RPMI8226 (cell line): Measurements from ENCODE around the gene STRN4.
A peak's percentile ranks its signal among the peaks of the same experiment; 100 is the strongest.
"Not testable (repeated sequence)": the region's sequence is repeated elsewhere in the genome, so short reads cannot be mapped to it uniquely, and the experiment has no call there.

ENCODE experiments used
- DNase-seq: peaks from one replicate; pipeline ENCODE4 v3.0.0-alpha.2; 2015

The STRN4 gene

GRCh38 chr19:46746281-46747057, at the start of gene STRN4:
Gene STRN4, minus strand, starts transcription at chr19:46746450. Its CDS starts 20 bp downstream, at chr19:46746430.
- DNase-seq = peak; percentile 60

GRCh38 chr19:46791944-46792343, 45.7 kb upstream of the STRN4 start:
- DNase-seq = no peak

GRCh38 chr19:46789371-46789770, 43.1 kb upstream of the STRN4 start:
- no peak for DNase-seq

- no peak for DNase-seq
Measured at GRCh38 chr19:46788968-46789338, 42.7 kb upstream of the STRN4 start.

DNA sequence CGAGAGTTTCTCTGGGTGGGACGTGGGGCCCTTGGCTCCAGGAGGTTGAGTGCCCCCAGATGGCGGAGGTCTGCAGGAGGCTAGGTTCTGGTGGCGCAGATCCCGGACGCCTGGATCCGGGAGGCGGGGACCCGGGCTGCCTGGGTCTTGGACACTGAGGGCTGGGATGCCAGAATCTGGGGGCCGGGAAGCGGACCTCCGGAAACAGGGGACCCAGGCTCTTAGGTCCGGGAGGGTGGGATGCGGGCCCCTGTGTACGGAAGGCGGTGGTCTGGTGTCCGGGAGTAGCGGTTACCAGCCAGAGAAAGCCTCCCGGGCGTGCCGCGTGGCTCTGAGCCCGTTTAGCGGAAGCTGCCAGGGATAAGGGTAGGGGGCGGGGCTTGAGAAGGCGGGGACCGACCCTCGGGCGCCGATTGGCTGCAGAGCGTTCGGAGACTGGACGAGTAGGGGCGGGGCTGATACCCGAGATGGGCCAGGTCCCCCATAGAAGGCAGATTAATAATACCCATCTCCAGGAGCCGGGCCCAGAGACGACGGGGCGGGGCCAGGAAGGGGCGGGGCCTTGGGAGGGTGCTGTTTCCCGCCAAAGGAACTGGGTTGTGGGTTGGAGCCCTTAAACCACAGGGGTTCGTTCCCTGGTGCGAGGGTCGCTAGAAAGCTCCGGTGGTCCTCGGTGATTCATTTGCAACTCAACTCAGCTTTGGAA, 42.2 kb upstream of the STRN4 start, which contains the start of gene SLC1A5:
Gene SLC1A5 (minus strand): TSS at position 333 of the 706 bp plus-strand sequence. CDS start 629 bp downstream, outside the sequence.
- peak; percentile 95 for DNase-seq

DNA sequence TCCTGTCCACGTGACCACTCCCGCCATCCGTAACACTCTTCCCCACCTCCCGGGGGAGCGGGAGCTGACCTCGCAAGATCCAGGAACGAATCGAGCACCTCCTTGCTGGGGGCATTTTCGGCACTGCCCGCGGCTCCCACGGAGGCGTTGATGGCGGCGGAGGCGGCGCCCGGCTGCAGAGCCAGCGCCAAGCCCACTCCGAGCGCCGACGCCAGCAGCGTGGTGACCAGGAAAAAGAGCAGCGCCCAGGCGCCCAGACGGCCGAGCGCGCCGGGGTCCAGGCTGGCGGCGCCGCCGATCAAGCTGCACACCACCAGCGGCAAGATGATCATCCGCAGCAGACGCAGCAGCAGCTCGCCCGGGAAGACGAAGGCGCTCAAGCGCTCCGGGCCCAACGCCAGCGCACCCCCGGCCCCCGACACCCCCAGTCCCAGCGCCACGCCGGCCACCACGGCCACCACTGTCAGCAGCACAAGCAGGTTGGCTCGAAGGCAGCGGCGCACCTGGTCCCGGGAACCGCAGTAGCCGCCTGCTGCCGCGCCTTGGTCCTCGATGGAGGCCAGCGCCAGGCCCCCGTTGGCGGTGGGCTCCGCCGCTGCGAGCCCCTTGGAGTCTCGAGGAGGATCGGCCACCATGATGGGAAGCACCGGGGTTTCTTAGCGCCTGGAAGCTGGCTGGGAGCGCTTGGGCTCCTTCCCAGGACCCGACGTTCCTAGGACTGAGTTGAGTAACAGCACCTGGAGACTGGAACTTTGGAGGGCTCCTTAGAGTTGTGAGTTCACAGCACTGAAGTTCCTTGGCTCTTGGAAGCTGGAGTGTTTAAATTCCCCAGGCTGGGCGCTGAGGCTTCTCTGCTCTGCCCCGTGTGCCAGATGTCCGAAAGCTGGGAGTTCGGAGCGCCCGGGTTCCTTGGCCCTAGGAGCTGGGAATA, 41.3 kb upstream of the STRN4 start:
- DNase-seq = peak; percentile 44

- no peak for DNase-seq
Measured at GRCh38 chr19:46787040-46787330, 40.7 kb upstream of the STRN4 start.

DNA sequence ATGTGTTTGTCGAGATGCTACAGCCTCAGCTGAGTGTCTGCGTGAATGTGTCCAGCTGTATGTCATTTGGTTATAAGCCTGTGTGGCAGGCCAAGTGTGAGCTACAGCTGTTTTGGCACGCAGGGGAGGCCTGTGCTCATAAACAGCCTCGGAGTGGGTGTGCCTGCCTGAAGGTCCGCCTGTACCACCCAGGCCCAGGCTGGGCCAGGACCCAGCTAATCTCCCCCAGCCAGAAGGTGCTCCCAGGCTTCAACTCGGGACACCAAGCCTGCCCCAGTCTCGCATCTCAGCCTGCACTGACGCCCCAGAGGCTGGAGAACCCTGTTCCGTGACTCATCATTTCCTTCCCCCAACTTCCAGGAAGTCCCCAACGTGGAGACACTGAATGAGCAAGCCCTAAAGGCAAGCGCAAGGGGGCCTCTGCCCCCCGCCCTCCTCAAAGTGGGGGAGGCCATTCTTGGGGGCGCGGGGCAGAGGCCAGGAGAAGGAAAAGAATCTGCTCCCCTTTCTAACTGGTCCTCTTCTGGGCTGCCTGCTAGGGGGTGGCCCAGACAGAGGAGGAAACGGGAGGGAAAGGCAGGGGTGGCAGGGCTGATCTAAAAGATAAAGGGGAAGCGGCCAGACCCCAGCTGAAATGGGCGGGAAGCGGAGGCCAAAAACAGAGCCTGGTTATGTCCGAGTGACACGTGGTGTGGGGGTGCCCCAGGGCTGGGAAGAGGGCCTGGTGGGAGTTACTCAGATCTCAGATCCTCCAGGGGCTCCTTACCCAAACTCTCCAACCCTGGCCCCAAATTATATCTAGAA, 40.2 kb upstream of the STRN4 start:
- DNase-seq = peak; percentile 65

GRCh38 chr19:46785980-46786235, 39.7 kb upstream of the STRN4 start:
- no peak for DNase-seq

- DNase-seq = peak; percentile 17
Measured at GRCh38 chr19:46785054-46785979, 39.1 kb upstream of the STRN4 start.

DNA sequence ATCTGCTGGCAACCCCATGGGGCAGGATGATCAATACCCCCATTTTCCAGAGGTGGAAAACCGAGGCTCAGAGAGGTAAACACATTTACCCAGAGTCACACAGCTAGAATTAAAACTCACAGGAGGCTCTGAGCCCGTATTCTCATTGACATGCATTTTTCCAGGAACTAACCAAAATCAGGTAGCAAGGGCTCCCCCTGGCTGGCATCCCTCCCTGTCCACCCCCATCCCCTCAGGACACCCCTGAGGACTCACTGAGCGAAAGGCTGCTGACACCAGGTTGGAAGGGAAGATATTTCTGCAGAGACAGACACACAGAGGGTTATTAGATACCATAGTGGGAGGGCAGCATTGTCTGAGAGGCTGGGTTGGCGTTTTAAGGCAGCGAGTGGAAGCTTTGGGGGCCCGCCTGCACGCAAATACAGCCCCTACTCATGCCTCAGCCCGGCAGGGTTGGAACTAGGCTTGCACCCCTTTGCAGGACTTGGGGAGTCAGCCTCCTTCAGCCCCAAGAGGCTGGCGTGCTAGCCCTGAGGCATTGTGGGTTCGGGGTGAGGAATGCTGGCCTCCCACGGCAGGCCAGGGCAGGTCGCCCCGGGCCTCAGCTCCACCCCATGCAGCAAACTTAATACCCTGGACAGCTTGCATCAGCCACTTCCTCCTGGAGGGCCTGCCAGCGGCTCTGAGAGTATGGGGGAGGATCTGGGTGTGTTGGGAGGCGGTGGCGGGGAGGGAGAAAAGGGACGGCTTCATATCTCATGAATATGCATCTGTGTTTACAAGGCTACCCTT, 38.2 kb upstream of the STRN4 start:
- peak; percentile 83 for DNase-seq

DNA sequence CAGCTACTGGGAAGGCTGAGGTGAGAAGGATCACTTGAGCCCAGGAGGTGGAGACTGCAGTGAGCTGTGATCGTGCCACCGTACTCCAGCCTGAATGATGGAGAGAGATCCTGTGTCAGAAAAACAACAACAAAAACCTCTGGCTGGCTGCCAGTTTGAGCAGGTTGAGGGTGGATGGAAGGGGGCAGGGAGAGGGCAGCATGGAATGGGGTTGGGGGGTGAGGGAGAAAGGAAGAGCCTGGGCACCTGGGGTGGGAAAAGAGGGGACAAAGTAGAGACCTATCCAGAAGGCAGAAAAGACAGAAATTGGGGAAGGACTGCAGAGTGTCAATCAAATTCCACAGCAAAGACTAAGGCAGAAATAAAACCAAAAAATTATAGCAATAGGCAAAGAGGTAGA, 37.4 kb upstream of the STRN4 start:
- no peak for DNase-seq

DNA sequence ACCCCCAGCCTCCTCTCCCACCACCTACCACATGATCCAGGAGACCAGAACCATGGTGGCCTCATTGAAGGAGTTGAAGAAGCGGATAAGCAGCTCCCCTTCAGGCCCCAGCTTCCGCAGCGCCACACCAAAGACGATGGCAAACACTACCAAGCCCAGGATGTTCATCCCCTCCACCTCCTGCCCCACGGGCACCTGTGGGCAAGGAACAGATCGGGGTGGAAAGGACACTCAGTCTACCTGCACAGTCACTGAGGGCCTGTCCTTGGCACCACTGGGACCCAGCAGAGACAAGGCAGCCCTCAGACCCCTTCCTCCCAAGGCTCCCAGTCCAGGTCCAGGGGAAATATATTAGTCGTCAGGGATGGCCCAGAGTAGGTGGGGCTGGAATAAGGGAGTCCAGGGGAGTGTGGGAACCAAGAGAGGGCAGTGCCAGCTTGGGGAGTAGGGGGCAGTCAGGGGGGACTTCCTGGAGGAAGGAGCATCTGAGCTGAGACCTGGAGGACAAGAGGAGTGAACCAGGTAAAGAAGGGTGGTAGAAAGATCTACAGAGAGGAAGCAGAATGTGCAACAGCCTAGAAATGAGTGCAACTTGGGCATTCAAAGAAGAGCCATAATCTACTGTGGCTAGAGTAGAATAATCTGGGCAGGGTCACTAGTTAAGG, 36.2 kb upstream of the STRN4 start:
- DNase-seq = no peak

DNA sequence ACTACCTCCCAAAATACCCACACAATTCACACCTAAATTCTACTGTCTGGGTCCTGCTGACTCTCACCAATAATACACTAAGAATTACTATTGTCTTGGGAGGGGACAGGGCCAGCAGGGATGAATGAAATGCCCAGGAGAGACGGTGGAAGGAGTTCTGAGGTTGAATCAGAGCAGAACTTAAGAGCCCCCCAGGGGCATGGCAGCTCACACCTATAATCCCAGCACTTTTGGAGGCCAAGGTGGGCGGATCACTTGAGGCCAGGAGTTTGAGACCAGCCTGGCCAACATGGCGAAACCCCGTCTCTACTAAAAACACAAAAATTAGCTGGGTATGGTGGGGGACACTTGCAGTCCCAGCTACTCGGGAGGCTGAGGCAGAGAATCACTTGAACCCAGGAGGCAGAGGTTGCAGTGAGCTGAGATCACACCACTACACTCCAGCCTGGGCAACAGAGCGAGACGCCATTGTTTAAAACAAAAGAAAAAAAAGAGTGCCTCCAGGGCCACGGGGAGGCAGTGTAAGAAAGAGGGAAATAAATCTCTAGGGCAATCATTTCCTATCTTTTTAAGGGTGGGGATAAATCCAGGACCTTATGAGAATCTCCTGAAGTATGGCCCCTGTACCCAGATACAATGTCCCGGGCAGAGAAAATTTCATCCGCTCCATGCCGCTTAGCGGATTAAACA, 31.9 kb upstream of the STRN4 start:
- not testable (repeated sequence) for DNase-seq

DNA sequence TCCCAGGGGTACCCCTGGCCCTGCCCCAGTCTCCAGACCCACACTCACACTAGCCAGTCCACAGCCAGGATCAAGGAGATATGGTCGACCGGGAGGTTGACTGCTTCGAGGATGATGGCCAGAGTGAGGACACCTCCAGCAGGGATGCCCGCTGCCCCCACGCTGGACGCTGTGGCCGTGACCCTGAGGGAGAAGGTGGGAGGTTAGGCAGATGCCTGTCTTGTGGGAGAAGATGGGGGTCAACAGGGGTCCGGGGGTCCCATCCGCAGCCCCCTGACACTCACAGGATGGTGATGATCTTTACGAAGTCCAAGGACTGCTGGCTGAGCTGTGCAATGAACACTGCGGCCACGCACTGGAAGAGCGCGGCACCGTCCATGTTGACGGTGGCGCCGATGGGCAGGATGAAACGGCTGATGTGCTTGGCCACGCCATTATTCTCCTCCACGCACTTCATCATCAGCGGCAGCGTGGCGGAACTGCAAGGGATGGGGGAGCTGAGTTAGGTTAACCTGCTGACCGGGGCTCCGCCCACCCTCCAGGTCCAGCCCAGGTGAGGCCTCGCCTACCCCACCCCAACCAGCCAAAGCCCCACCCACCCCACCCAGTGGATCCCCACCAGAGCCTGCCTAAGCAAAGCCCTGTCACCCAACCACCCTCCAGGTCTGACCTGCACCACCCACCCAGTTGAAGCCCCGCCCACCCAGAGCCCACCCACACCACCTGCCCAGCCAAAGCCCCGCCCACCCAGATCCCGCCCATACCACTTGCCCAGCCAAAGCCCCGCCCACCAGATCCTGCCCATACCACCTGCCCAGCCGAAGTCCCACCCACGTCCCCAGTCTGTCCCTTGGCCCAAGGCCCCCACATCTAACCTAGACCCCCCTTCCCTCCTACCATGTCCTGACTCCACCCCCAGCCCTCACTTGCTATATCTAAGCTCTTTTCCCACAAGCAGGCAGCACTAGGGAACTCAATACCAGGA, 31.0 kb upstream of the STRN4 start:
- DNase-seq = no peak

DNA sequence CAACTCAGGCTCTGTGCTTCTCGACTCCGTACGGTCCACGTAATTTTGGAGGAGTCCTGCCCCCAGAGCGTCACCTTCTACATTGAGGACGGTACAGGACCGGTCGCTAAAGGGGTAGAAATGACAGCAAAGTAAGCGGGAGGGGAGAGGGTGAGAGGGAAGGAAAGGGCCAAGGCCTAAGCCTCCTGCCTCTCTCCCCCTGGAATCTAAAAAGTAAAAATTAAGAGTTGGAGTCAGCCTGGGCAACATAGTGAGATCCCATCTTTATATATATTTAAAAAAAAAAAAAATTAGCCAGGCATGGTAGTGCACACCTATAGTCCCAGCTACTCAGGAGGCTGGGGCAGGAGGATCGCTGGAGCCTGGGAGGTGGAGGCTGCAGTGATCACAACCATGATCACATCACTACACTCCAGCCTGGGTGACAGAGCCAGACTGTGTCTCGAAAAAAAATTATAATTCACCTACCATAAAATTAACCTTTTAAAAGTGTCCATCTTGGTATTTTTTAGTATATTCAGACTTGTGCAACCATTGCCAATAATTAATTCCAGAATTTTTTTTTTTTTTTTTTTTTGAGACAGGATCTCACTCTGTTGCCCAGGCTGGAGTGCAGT, 29.5 kb upstream of the STRN4 start:
- no peak for DNase-seq

GRCh38 chr19:46773018-46773399, 26.8 kb upstream of the STRN4 start:
- DNase-seq = no peak
